H1 (cell line): ENCODE data around the gene BBLN. TPM values are rescaled to one million over a fixed set of nuclear protein-coding genes. Genes with fewer than 3 reads are reported as not detected.

Experiments used
- CTCF ChIA-PET: fragments of 300-600 bp; sonication (Branson Sonifier 250); formaldehyde crosslinking; loops from one replicate; lab custom pipeline; 2021; ENCODE audit not compliant: partially characterized antibody; lab: Charles Lee
- POLR2A ChIA-PET: fragments of 300-600 bp; sonication (Branson Sonifier 250); formaldehyde crosslinking; loops from one replicate; lab custom pipeline; 2021; ENCODE audit warnings: inconsistent platforms; ENCODE audit not compliant: partially characterized antibody; lab: Charles Lee
- DNase-seq, 2 experiments: peaks; one replicate each; pipeline versions ENCODE4 v3.0.0 to v3.0.0-alpha.2; 2010 to 2022; ENCODE audit warnings: low spot score in 2 of 2, low read depth in 1 of 2, mixed read lengths in 1 of 2
- FAIRE-seq: peaks from 2 replicates; lab custom pipeline; 2011; peaks lifted over from hg19 to GRCh38; lab: Jason Lieb, UNC
- H2AFZ ChIP-seq: 2 replicates; pipeline ENCODE4 v1.8.1; 2012; ENCODE audit warnings: low read length, inconsistent platforms
- H2AK5ac ChIP-seq: 2 replicates; pipeline ENCODE4 v1.6.1; 2013; ENCODE audit warnings: low read depth, low read length
- H2BK120ac ChIP-seq: replicated peaks from 2 replicates; pipeline ENCODE3; 2013; ENCODE audit warnings: low read depth, low read length, inconsistent platforms
- H2BK12ac ChIP-seq: 2 replicates; pipeline ENCODE4 v1.6.1; 2013; ENCODE audit warnings: low read depth, low read length
- H2BK15ac ChIP-seq: 2 replicates; pipeline ENCODE4 v1.6.1; 2013; ENCODE audit warnings: low read length
- H2BK20ac ChIP-seq: 2 replicates; pipeline ENCODE4 v1.6.1; 2013; ENCODE audit warnings: low read length
- H2BK5ac ChIP-seq: 2 replicates; pipeline ENCODE4 v1.6.1; 2013; ENCODE audit warnings: low read depth, low read length
- H3K14ac ChIP-seq: 2 replicates; pipeline ENCODE4 v1.6.1; 2013; ENCODE audit warnings: inconsistent platforms; ENCODE audit not compliant: insufficient read length
- H3K18ac ChIP-seq: 2 replicates; pipeline ENCODE4 v1.6.1; 2013; ENCODE audit warnings: low read length; ENCODE audit errors: extremely low read depth
- H3K23ac ChIP-seq: 2 replicates; pipeline ENCODE4 v1.6.1; 2013; ENCODE audit warnings: inconsistent platforms; ENCODE audit not compliant: insufficient read length
- H3K23me2 ChIP-seq: 2 replicates; pipeline ENCODE4 v1.6.1; 2013; ENCODE audit warnings: low read depth, low read length
- H3K27ac ChIP-seq: 2 replicates; pipeline ENCODE4 v1.6.1; 2011; ENCODE audit warnings: low read depth, low read length, inconsistent platforms
- H3K27me3 ChIP-seq, 4 experiments: replicated peaks in 1 of 4; 1 replicate in 1 of 4; 2 replicates in 3 of 4; pipeline versions ENCODE4 v1.6.1 to v1.8.1; 2011 to 2013; ENCODE audit warnings: low read length in 3 of 4, mild to moderate bottlenecking in 3 of 4, inconsistent platforms in 2 of 4, mixed read lengths in 2 of 4, moderate library complexity in 1 of 4; ENCODE audit not compliant: control insufficient read depth in 3 of 4, insufficient read depth in 3 of 4; ENCODE audit errors: extremely low read depth in 1 of 4
- H3K36me3 ChIP-seq, 4 experiments: 2 replicates each; pipeline versions ENCODE4 v1.6.1 to v1.8.1; 2011 to 2013; ENCODE audit warnings: mild to moderate bottlenecking in 4 of 4, low read length in 3 of 4, moderate library complexity in 2 of 4, control low read depth in 1 of 4, inconsistent platforms in 1 of 4; ENCODE audit not compliant: insufficient read depth in 4 of 4, control insufficient read depth in 2 of 4
- H3K4ac ChIP-seq: replicated peaks from 2 replicates; pipeline ENCODE3; 2013; ENCODE audit warnings: low read length, low read depth, mixed read lengths, inconsistent platforms; ENCODE audit not compliant: insufficient read length
- H3K4me1 ChIP-seq, 4 experiments: replicated peaks in 1 of 4; 1 replicate in 1 of 4; 2 replicates in 3 of 4; pipeline versions ENCODE4 v1.6.1 to v1.8.1; 2011 to 2013; ENCODE audit warnings: low read length in 3 of 4, inconsistent platforms in 2 of 4, mixed read lengths in 1 of 4; ENCODE audit not compliant: insufficient read depth in 4 of 4, control insufficient read depth in 3 of 4
- H3K4me2 ChIP-seq, 2 experiments: 2 replicates each; pipeline versions ENCODE4 v1.6.1 to v1.8.1; 2011 to 2013; ENCODE audit warnings: low read depth in 2 of 2, low read length in 2 of 2, control low read depth in 1 of 2, inconsistent platforms in 1 of 2, mild to moderate bottlenecking in 1 of 2; ENCODE audit not compliant: insufficient read depth in 1 of 2
- H3K4me3 ChIP-seq, 4 experiments: fragments of 200-600, 300-600 bp in 1 of 4; sonication (generic), shearing (Covaris generic), sonication (Bioruptor Twin) in 1 of 4; 2 replicates each; pipeline versions ENCODE4 v1.5.1 to v1.8.1; 2011 to 2016; ENCODE audit warnings: low read length in 4 of 4, low read depth in 3 of 4, control low read depth in 2 of 4, inconsistent platforms in 2 of 4, mild to moderate bottlenecking in 2 of 4, mixed read lengths in 1 of 4, moderate library complexity in 1 of 4; ENCODE audit not compliant: insufficient read depth in 2 of 4; ENCODE audit errors: extremely low read depth in 1 of 4
- H3K56ac ChIP-seq: replicated peaks from 2 replicates; pipeline ENCODE3; 2013; ENCODE audit warnings: low read depth, mild to moderate bottlenecking, mixed read lengths, low read length, inconsistent platforms; ENCODE audit not compliant: insufficient read length
- H3K79me1 ChIP-seq: 2 replicates; pipeline ENCODE4 v1.6.1; 2013; ENCODE audit warnings: low read depth, low read length, control low read depth
- H3K79me2 ChIP-seq, 2 experiments: 2 replicates each; pipeline versions ENCODE4 v1.6.1 to v1.8.1; 2012 to 2013; ENCODE audit warnings: low read length in 2 of 2, mild to moderate bottlenecking in 2 of 2, inconsistent platforms in 1 of 2; ENCODE audit not compliant: insufficient read depth in 2 of 2, control insufficient read depth in 1 of 2
- H3K9ac ChIP-seq, 4 experiments: replicated peaks in 1 of 4; 1 replicate in 1 of 4; 2 replicates in 3 of 4; pipeline versions ENCODE4 v1.6.1 to v1.8.1; 2011 to 2013; ENCODE audit warnings: low read depth in 3 of 4, low read length in 3 of 4, control low read depth in 2 of 4, mild to moderate bottlenecking in 2 of 4, moderate library complexity in 2 of 4, inconsistent platforms in 1 of 4; ENCODE audit errors: extremely low read depth in 1 of 4
- H3K9me3 ChIP-seq, 2 experiments: 2 replicates each; pipeline versions ENCODE4 v1.6.1 to v1.8.1; 2012 to 2013; ENCODE audit warnings: mild to moderate bottlenecking in 2 of 2, moderate library complexity in 2 of 2, control low read depth in 1 of 2, inconsistent platforms in 1 of 2, low read depth in 1 of 2, low read length in 1 of 2, mixed read lengths in 1 of 2; ENCODE audit not compliant: insufficient read depth in 2 of 2
- H4K20me1 ChIP-seq, 2 experiments: replicated peaks in 1 of 2; 2 replicates each; pipeline versions ENCODE3 to v1.8.1; 2011 to 2013; ENCODE audit warnings: inconsistent platforms in 2 of 2, low read length in 2 of 2, mild to moderate bottlenecking in 1 of 2; ENCODE audit not compliant: insufficient read depth in 2 of 2, control insufficient read depth in 1 of 2
- H4K5ac ChIP-seq: 2 replicates; pipeline ENCODE4 v1.6.1; 2013; ENCODE audit warnings: low read length, low read depth, mixed read lengths, inconsistent platforms; ENCODE audit not compliant: insufficient read length
- H4K8ac ChIP-seq: 2 replicates; pipeline ENCODE4 v1.8.0; 2013; ENCODE audit warnings: mild to moderate bottlenecking, moderate library complexity, low read length, inconsistent platforms; ENCODE audit not compliant: insufficient read depth; ENCODE audit errors: extremely low read depth
- H4K91ac ChIP-seq: replicated peaks from 2 replicates; pipeline ENCODE3; 2013; ENCODE audit warnings: low read length, mixed read lengths, inconsistent platforms; ENCODE audit not compliant: insufficient read length
- BCL11A ChIP-seq, 2 experiments: IDR thresholded peaks; one replicate each; pipeline ENCODE4 v1.6.1; 2011; ENCODE audit warnings: low read depth in 2 of 2, low read length in 2 of 2, mild to moderate bottlenecking in 2 of 2
- BRCA1 ChIP-seq: IDR thresholded peaks from 2 replicates; pipeline ENCODE4 v1.6.1; 2012; ENCODE audit warnings: low read depth, low read length, improper control_type of control experiment
- GABPA ChIP-seq: IDR thresholded peaks from 2 replicates; pipeline ENCODE4 v1.6.1; 2011; ENCODE audit warnings: mild to moderate bottlenecking, low read length, moderate library complexity, borderline replicate concordance; ENCODE audit not compliant: insufficient read depth
- HDAC6 ChIP-seq: IDR thresholded peaks from one replicate; pipeline ENCODE4 v1.7.1; 2012; ENCODE audit warnings: low read depth, mild to moderate bottlenecking, inconsistent platforms, low read length, moderate library complexity
- MAFK ChIP-seq: IDR thresholded peaks from 2 replicates; pipeline ENCODE4 v1.6.1; 2012; ENCODE audit warnings: low read depth, mild to moderate bottlenecking, improper control_type of control experiment, low read length
- RNF2 ChIP-seq: fragments of 200-900, 300-1000 bp; sonication (generic); IDR thresholded peaks from 2 replicates; pipeline ENCODE4 v1.7.1; 2016; ENCODE audit warnings: borderline replicate concordance, low read depth, mild to moderate bottlenecking, antibody characterized with exemption, low read length; ENCODE audit not compliant: poor library complexity, severe bottlenecking; ENCODE audit errors: missing control alignments
- WGBS, 2 experiments: shearing (Covaris generic) in 1 of 2; methylation state at CpG; one replicate each; pipeline versions ENCODE4 v1.1.6 to v1.1.7; 2013 to 2015; ENCODE audit warnings: low lambda C conversion rate in 2 of 2, mixed read lengths in 2 of 2, inconsistent platforms in 1 of 2, low coverage in 1 of 2, missing lambda C conversion rate in 1 of 2; ENCODE audit not compliant: insufficient replicate concordance in 2 of 2, insufficient coverage in 1 of 2, insufficient read length in 1 of 2; ENCODE audit errors: extremely low coverage in 1 of 2, missing lambda C conversion rate in 1 of 2; 5-methylcytosine and 5-hydroxymethylcytosine counted together
- polyA plus RNA-seq, 7 experiments: library from polyadenylated mRNA; depleted of rRNA in 3 of 7; stranded (reverse) in 5 of 7; unstranded in 2 of 7; fragments of >200 nt in 5 of 7; fragments of 200-250 nt in 2 of 7; gene quantifications; 1 replicate in 5 of 7; 2 replicates in 1 of 7; 4 replicates in 1 of 7; pipeline versions ENCODE4 v1.2.1 to v1.2.3, GENCODE V29; 2011 to 2013; ENCODE audit warnings: missing spikeins in 2 of 7, mixed read lengths in 2 of 7
- total RNA-seq: library from RNA; stranded (reverse); fragmentation: NEBNext Ultra II Directional; extraction: Animal tissue kit (Norgen Biotek cat#: 25700); gene quantifications from 2 replicates; pipeline ENCODE4 v1.2.1, GENCODE V29; 2021
- TF ChIP-seq, protein P1 (sequence below): IDR thresholded peaks from 2 replicates; pipeline ENCODE4 v1.6.1; 2012; ENCODE audit warnings: inconsistent platforms

The BBLN gene
- total and polyA plus RNA-seq, 2 of the 8 experiments (the other 6 are each of a cell fraction or from before 2014, with no cell fraction given) = 63.1 to 164 TPM

DNA sequence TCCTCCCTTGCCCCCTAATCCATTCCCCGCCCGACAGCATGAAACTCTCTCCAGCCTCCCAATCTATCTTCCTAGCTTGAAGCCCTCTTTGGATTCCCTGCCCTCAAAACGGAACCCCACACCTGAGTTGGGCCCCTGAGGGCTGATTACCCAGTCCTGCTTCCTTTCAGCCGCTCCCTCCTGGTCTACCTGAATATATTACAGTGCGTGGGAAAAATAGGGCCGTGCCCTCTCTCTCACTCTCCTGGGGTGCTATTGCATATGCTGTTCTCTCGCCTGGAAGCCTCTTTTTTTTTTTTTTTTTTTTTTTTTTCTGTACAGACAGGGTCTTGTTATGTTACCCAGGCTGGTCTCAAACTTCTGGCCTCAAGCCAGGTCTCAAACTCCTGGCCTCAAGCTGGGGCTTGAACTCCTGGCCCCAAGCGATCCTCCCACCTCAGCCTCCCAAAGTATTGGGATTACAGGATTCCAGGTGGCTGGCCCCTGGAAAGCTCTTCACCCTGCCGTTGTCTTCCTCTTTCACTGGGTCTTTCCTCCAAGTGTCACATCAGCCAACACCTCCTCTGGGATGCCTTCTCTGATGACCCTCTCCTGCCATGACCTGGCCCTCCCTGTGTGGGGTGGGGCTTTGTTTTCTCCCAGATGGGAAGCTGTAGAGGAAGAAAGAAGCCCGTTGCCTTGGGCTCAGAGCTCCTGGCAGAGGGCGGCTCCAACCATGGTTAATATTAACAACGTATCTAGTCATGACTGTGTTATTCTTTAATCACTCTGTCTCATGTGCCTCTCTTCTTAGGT lies 51.3 kb downstream of the BBLN start:
- no peak overlapping the region for H3K9ac ChIP-seq
- H3K9me3 ChIP-seq = no peaks in the 10 kb centered on the region
- no peak overlapping the region for H2BK20ac ChIP-seq
- peaks cover 0 to 8% (median 0%) of the 10 kb centered on the region in 4 experiments; a peak in 2 of 7 replicates for H3K4me1 ChIP-seq
- no peak for TF ChIP-seq BCL11A (IDR thresholded peaks at IDR 0.05; ENCODE audit: low read depth in 2 of 2, low read length in 2 of 2)
- TF ChIP-seq, protein P1, sequence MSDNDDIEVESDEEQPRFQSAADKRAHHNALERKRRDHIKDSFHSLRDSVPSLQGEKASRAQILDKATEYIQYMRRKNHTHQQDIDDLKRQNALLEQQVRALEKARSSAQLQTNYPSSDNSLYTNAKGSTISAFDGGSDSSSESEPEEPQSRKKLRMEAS = no peak
- TF ChIP-seq MAFK = no peak
- TF ChIP-seq HDAC6 = no peak
- no peak for TF ChIP-seq BRCA1
- TF ChIP-seq RNF2 = no peak
- no peak for TF ChIP-seq GABPA
- FAIRE-seq = no peak
- ChIA-PET CTCF (interaction anchor here (0.7 to 1.9 kb wide), 2 partner anchors 28 to 42 kb away, joined by 5 to 6 read pairs; no protein-coding TSS in a partner anchor), POLR2A (interaction anchor here (0.8 to 1.4 kb wide), 3 partner anchors 12 to 41 kb away, joined by 3 to 4 read pairs (median 3); no protein-coding TSS in a partner anchor)
- no peaks in the 10 kb centered on the region; a peak in 1 of 4 replicates for H3K79me2 ChIP-seq
- no peak overlapping the region for H3K27ac ChIP-seq
- no peak overlapping the region for H3K56ac ChIP-seq
- H3K23ac ChIP-seq = no peak overlapping the region
- H3K18ac ChIP-seq = no peak overlapping the region
- H4K8ac ChIP-seq = no peak overlapping the region
- peaks cover 1 to 9% of the 10 kb centered on the region in 2 experiments for H4K20me1 ChIP-seq
- no peak overlapping the region for H3K4ac ChIP-seq
- no peak overlapping the region for H3K14ac ChIP-seq
- H4K91ac ChIP-seq = no peak overlapping the region
- H3K79me1 ChIP-seq = no peaks in the 10 kb centered on the region; the same call in none of the 2 replicates
- H3K23me2 ChIP-seq = no peaks in the 10 kb centered on the region
- no peak overlapping the region for H2AFZ ChIP-seq
- no peak overlapping the region for H2BK15ac ChIP-seq
- no peak overlapping the region for H2BK120ac ChIP-seq
- no peak overlapping the region for H2AK5ac ChIP-seq
- WGBS, 2 experiments = 86% methylated on average over 11 of the region's 12 CpGs; no CpG with 5 or more reads in 1 of the 2 experiments
- no peak overlapping the region for H2BK5ac ChIP-seq
- no peak overlapping the region for H3K4me2 ChIP-seq
- no peaks in the 10 kb centered on the region for H3K27me3 ChIP-seq
- DNase-seq = no peak
- no peak overlapping the region for H3K4me3 ChIP-seq
- H3K36me3 ChIP-seq = no peaks in the 10 kb centered on the region
- no peak overlapping the region for H2BK12ac ChIP-seq
- no peak overlapping the region for H4K5ac ChIP-seq
